Endodermal cell (in vitro differentiated cells): Measurements from ENCODE around the gene CATSPERD. TPM values are rescaled to one million over a fixed set of nuclear protein-coding genes. Genes with fewer than 3 reads are reported as not detected.

Source experiments
- DNase-seq: peaks from one replicate; pipeline ENCODE4 v3.0.0-alpha.2; 2017
- H3K27ac ChIP-seq: 2 replicates; pipeline ENCODE4 v1.5.1; 2013; ENCODE audit warnings: mild to moderate bottlenecking, low read depth, low read length, moderate library complexity
- H3K27me3 ChIP-seq: 2 replicates; pipeline ENCODE4 v1.6.1; 2013; ENCODE audit warnings: mild to moderate bottlenecking, low read length, moderate library complexity; ENCODE audit not compliant: insufficient read depth, control insufficient read depth, poor library complexity, severe bottlenecking
- H3K36me3 ChIP-seq: 2 replicates; pipeline ENCODE4 v1.7.0; 2013; ENCODE audit warnings: mild to moderate bottlenecking, low read length, moderate library complexity; ENCODE audit not compliant: control insufficient read depth, insufficient read depth
- H3K4me1 ChIP-seq: one replicate; pipeline ENCODE4 v1.7.0; 2013; ENCODE audit warnings: low read length; ENCODE audit not compliant: control insufficient read depth, insufficient read depth
- H3K4me3 ChIP-seq: 2 replicates; pipeline ENCODE4 v1.5.1; 2013; ENCODE audit warnings: mild to moderate bottlenecking, low read length, moderate library complexity
- H3K9ac ChIP-seq: 2 replicates; pipeline ENCODE4 v1.6.1; 2013; ENCODE audit warnings: mild to moderate bottlenecking, low read length, moderate library complexity; ENCODE audit not compliant: poor library complexity, severe bottlenecking; ENCODE audit errors: extremely low read depth
- H3K9me3 ChIP-seq: 2 replicates; pipeline ENCODE4 v1.6.1; 2013; ENCODE audit warnings: mild to moderate bottlenecking, low read length, moderate library complexity; ENCODE audit not compliant: control insufficient read depth
- H3K27ac Mint-ChIP-seq: 2 replicates; pipeline ENCODE4 v1.8.0; 2020; ENCODE audit warnings: mixed read lengths
- H3K27me3 Mint-ChIP-seq: 2 replicates; pipeline ENCODE4 v1.8.0; 2021; ENCODE audit warnings: mild to moderate bottlenecking, mixed read lengths; ENCODE audit not compliant: insufficient read depth
- H3K36me3 Mint-ChIP-seq: 2 replicates; pipeline ENCODE4 v1.8.0; 2020; ENCODE audit warnings: low read depth, mixed read lengths
- H3K4me1 Mint-ChIP-seq: 2 replicates; pipeline ENCODE4 v1.8.0; 2020; ENCODE audit warnings: mixed read lengths
- H3K4me3 Mint-ChIP-seq: 2 replicates; pipeline ENCODE4 v1.8.0; 2020; ENCODE audit warnings: mild to moderate bottlenecking, moderate library complexity, mixed read lengths
- H3K9me3 Mint-ChIP-seq: 2 replicates; pipeline ENCODE4 v1.8.0; 2020; ENCODE audit warnings: mild to moderate bottlenecking, mixed read lengths
- CTCF ChIP-seq: fragments of 200-600 bp; sonication (generic); conservative IDR thresholded peaks from 2 replicates; pipeline ENCODE4 v1.5.0; 2021; ENCODE audit warnings: antibody characterized with exemption, mild to moderate bottlenecking
- WGBS, 2 experiments: methylation state at CpG; one replicate each; pipeline versions ENCODE4 v1.1.5 to v1.1.7; 2013; ENCODE audit warnings: missing lambda C conversion rate in 2 of 2, mixed read lengths in 1 of 2; ENCODE audit not compliant: insufficient coverage in 1 of 2, insufficient read length in 1 of 2; 5-methylcytosine and 5-hydroxymethylcytosine counted together
- total RNA-seq, 2 donors: library from RNA; stranded (reverse); fragmentation: NEBNext Ultra II Directional in 1 of 2; extraction: Animal tissue kit (Norgen Biotek cat#: 25700) in 1 of 2; gene quantifications; 2 replicates in 1 of 2; 3 replicates in 1 of 2; pipeline ENCODE4 v1.2.1, GENCODE V29; 2021

Gene CATSPERD
- total RNA-seq, 2 donors from 2014 or later, result not detected

- Histone ChIP-seq H3K27ac (no peak overlapping the region), H3K4me1 (no peaks in the 10 kb centered on the region), H3K4me3 (no peak overlapping the region), H3K27me3 (no peaks in the 10 kb centered on the region), H3K9me3 (no peaks in the 10 kb centered on the region), H3K36me3 (peaks cover 6% of the 10 kb centered on the region), H3K9ac (no peak overlapping the region)
- Mint-ChIP-seq H3K36me3 (peaks cover 3% of the 10 kb centered on the region), H3K4me3 (no peak overlapping the region), H3K27ac (no peak overlapping the region), H3K4me1 (peaks cover 13% of the 10 kb centered on the region), H3K27me3 (peaks cover 10% of the 10 kb centered on the region), H3K9me3 (no peaks in the 10 kb centered on the region)
- DNase-seq, result peak; percentile 41
- TF ChIP-seq CTCF, result no peak
- WGBS, 2 experiments, result 95 to 98% methylated on average over 9 to 20 of the region's 22 CpGs
Observed at GRCh38 chr19:5678071-5678718, 42.2 kb upstream of the CATSPERD start.

- Histone ChIP-seq H3K9me3 (no peaks in the 10 kb centered on the region), H3K4me3 (peak overlapping the region; percentile 93), H3K27me3 (no peaks in the 10 kb centered on the region), H3K4me1 (no peaks in the 10 kb centered on the region), H3K27ac (no peak overlapping the region), H3K36me3 (peaks cover 6% of the 10 kb centered on the region), H3K9ac (peak overlapping the region; percentile 80)
- Mint-ChIP-seq H3K9me3 (no peaks in the 10 kb centered on the region), H3K36me3 (no peaks in the 10 kb centered on the region), H3K27me3 (peaks cover 10% of the 10 kb centered on the region), H3K4me3 (peak overlapping the region; percentile 95), H3K27ac (peak overlapping the region; percentile 98), H3K4me1 (peaks cover 13% of the 10 kb centered on the region)
- TF ChIP-seq CTCF, result no peak
- 60 to 63% methylated on average over 17 to 26 of the region's 26 CpGs for WGBS, 2 experiments
- peak; percentile 65 for DNase-seq
Observed at GRCh38 chr19:5679289-5680083, 41.0 kb upstream of the CATSPERD start.

GRCh38 chr19:5680084-5680436 lies 40.4 kb upstream of the CATSPERD start:
- peak overlapping the region; percentile 93 for H3K4me3 ChIP-seq
- peak overlapping the region; percentile 98 for H3K27ac Mint-ChIP-seq
- peaks cover 6% of the 10 kb centered on the region for H3K36me3 ChIP-seq
- no peaks in the 10 kb centered on the region for H3K4me1 ChIP-seq
- H3K4me1 Mint-ChIP-seq, result peaks cover 13% of the 10 kb centered on the region
- TF ChIP-seq CTCF, result no peak
- 0 to 2% methylated on average over 12 to 23 of the region's 23 CpGs for WGBS, 2 experiments
- H3K27ac ChIP-seq, result no peak overlapping the region
- no peaks in the 10 kb centered on the region for H3K9me3 ChIP-seq
- no peak for DNase-seq
- no peaks in the 10 kb centered on the region for H3K36me3 Mint-ChIP-seq
- peaks cover 10% of the 10 kb centered on the region for H3K27me3 Mint-ChIP-seq
- H3K9me3 Mint-ChIP-seq, result no peaks in the 10 kb centered on the region
- no peaks in the 10 kb centered on the region for H3K27me3 ChIP-seq
- H3K4me3 Mint-ChIP-seq, result peak overlapping the region; percentile 95
- H3K9ac ChIP-seq, result peak overlapping the region; percentile 80
